Upper lobe of left lung (tissue), 4 donors: ENCODE measurements around the gene GULP1.

Experiments used
- CTCF ChIP-seq, 6 experiments: fragments of 450-650 bp in 4 of 6; fragments of 200-600 bp in 2 of 6; sonication (generic) in 2 of 6; IDR thresholded peaks; one replicate each; pipeline ENCODE4 v1.5.1; 2016 to 2019; ENCODE audit warnings: antibody characterized with exemption in 6 of 6
- EP300 ChIP-seq, 4 donors: sonication (generic); formaldehyde crosslinking; IDR thresholded peaks; one replicate each; pipeline ENCODE4 v1.5.1; 2017; ENCODE audit warnings: antibody characterized with exemption in 4 of 4, control low read depth in 2 of 4
- POLR2A ChIP-seq, 4 donors: fragments of 450-650 bp; IDR thresholded peaks; one replicate each; pipeline ENCODE4 v1.5.1; 2016 to 2017; ENCODE audit warnings: antibody characterized with exemption in 4 of 4, mild to moderate bottlenecking in 2 of 4
- POLR2AphosphoS5 ChIP-seq, 2 donors: sonication (generic); formaldehyde crosslinking; IDR thresholded peaks; one replicate each; pipeline ENCODE4 v1.5.1; 2017; ENCODE audit warnings: antibody characterized with exemption in 2 of 2

- no peak for TF ChIP-seq CTCF (IDR thresholded peaks at IDR 0.05)
- no peak for TF ChIP-seq POLR2A (IDR thresholded peaks at IDR 0.05)
- no peak for TF ChIP-seq POLR2AphosphoS5 (IDR thresholded peaks at IDR 0.05)
- TF ChIP-seq EP300 (IDR thresholded peaks at IDR 0.05): no peak
Observed at GRCh38 chr2:188449971-188450370, 158.3 kb downstream of the GULP1 start.
